SH-SY5Y (cell line): Measurements from ENCODE around the gene CACNA1I.

Experiments
- GATA2 ChIP-seq: IDR thresholded peaks from 2 replicates; pipeline ENCODE4 v1.6.1; 2011; ENCODE audit warnings: mild to moderate bottlenecking, low read depth, low read length
- GATA3 ChIP-seq: IDR thresholded peaks from 2 replicates; pipeline ENCODE4 v1.6.1; 2011; ENCODE audit warnings: low read depth, mild to moderate bottlenecking, low read length, moderate library complexity

- no peak for TF ChIP-seq GATA2
- no peak for TF ChIP-seq GATA3
Measured at GRCh38 chr22:39547587-39547947, 23.0 kb upstream of the CACNA1I start.
